HT-29 (cell line): Measurements from ENCODE around the gene DIPK1A. TPM values are rescaled to one million over a fixed set of nuclear protein-coding genes. Genes with fewer than 3 reads are reported as not detected.

Experiments
- DNase-seq: peaks from one replicate; pipeline ENCODE4 v3.0.0-alpha.2; 2015; ENCODE audit warnings: low spot score
- total RNA-seq: library from RNA; depleted of rRNA; stranded (reverse); fragments of >200 nt; shearing (Covaris generic); gene quantifications from 2 replicates; pipeline ENCODE4 v1.2.3, GENCODE V29; 2014; rRNA removed

Gene DIPK1A
- total RNA-seq, result 0.38 and 0.97 TPM in 2 replicates

- peak; percentile 59 for DNase-seq
Observed at GRCh38 chr1:92961131-92961895, at the start of gene DIPK1A. Gene DIPK1A (minus strand): TSS chr1:92961462. CDS start chr1:92961429, 33 bp downstream.

- peak; percentile 23 for DNase-seq
Observed at GRCh38 chr1:93007941-93008577, 46.8 kb upstream of the DIPK1A start.

- DNase-seq, result no peak
Observed at GRCh38 chr1:93005252-93005598, 44.0 kb upstream of the DIPK1A start.

DNA sequence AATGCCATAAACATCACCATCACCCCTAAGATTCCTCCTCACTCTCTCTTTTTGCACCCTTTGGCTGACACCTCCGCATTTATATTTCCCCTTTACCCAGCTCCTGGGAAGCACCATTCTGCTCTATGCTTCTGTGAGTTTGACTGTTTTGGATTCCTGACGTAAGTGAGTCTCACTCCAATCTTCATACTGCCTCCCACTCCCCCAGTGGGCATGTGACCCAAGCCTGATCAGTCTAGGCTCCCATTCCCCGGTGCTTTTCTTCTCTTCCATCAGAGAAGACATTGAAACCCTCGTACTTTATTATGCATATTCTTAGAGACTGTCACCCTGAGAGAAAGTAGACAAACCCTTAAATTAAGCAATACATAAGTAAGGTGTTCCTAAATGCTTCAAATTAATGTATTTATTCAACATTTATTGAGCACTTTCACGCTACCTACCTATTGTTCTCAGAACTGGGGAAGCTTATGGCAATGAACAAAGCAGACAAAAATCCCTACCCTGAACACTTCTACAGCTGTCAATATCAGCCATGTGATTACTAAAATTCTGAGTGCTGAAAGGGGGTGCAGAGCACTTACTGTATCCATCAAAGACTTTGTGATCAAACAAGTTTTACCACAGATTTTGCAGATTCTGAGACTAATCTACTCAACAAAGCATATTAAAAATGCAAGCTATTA, 43.4 kb upstream of the DIPK1A start:
- DNase-seq, result no peak

- no peak for DNase-seq
Observed at GRCh38 chr1:93003981-93004380, 42.7 kb upstream of the DIPK1A start.

- no peak for DNase-seq
Observed at GRCh38 chr1:93002781-93003180, 41.5 kb upstream of the DIPK1A start.

DNA sequence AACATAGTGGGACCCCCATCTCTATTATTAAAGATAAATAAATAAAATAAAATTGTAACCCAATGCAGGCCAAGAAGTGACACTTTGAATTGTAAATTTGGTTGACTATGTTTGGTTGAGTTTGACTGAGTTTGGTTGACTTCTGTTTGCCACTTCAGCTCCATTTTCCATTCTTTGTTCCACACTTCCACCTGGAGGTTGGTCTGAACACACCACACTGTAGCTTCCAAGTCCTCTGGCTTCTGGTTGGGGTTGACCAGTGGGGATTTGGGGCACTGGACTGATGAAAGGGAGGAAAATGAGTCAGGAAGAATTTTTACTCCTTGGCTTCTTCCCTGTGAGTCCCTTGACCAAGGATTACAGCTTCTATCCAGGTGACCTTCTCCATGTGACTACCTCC, 40.6 kb upstream of the DIPK1A start:
- no peak for DNase-seq

DNA sequence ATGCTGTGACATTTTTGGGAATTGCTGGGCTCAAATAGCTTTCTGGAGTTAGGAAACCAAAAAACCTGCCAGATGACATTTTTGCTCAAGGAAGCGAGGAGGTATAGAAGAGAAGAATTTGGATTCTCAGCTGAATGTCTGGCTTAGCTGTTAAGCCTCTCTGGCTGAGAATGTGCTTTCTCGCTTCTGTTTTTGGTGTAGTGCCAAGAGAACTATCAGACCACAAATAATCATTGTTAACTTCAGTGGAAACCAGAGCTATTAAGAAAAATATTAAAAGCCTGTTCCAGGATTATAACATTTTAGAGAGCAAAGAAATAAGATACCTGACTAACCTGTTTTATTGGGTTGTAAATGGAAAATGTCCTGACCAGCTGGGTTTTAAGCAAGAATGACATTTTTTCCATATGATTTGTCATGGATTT, 39.5 kb upstream of the DIPK1A start:
- DNase-seq, result no peak

DNA sequence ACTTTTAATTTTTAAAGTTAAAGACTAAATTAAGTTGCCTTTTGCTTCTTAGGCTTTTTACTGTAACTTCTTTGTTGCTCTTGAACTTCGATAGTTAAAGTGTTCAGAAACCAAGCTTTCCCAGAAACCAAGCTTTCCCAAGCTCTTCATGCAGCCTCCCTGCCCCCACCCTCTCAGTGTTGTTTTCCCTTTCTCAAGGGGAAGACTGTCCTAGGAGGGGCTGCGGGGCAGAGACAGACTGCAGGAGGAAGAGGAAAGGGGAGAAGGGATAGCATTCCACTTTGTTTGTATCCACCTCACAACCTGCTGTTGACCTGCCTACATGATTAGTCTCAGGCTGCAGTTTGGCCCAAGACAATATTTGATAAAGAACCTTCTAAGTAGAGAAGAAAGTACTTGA, 39.0 kb upstream of the DIPK1A start:
- DNase-seq, result no peak

- DNase-seq, result no peak
Observed at GRCh38 chr1:92998821-92999220, 37.6 kb upstream of the DIPK1A start.

DNA sequence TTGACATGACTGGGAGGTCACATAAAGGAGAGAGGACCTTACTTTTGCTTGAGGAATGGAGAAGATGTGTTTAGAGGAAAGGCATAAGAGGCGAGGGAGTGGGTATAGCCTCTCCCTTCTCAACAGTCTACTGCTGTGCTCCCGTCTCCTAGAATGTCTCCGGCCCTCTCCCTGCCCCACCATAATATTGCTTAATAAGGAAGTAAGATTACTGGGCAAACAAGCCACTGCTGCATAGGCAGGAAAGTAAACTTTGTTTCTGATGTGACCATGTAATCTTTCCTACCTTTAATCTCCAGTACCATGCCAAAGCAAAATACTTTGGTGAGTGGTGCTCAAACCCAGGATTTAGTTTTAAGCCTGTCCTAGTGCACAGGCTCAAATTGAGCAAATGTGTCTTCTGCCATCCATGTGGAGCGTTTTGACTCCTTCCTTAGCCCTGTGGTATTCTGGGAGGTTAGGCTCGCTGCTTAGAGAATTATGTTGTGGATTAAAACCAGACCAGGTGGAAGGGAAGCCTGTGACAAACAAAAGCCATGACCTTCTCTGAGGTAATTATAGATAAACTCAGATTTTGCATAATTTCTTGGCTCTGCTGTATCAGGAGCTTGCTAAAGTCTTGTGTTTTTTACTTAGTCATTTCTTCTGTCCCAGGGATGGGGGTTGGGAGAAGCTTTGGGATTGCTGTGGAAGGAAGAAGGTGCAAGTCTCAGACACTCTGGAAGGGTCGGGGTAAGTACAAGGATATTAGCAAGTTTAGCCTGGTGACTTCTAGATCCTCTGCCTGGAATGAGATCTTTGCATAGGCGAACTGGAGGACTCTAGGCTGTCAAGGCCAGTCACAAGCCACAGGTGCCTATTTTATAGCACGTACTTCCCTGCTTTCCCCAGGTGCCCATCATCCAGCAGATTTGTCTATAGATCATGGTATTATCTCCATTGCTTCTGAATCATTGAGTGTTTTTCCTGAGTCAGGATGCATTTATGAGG, 34.5 kb upstream of the DIPK1A start:
- DNase-seq, result peak; percentile 21

DNA sequence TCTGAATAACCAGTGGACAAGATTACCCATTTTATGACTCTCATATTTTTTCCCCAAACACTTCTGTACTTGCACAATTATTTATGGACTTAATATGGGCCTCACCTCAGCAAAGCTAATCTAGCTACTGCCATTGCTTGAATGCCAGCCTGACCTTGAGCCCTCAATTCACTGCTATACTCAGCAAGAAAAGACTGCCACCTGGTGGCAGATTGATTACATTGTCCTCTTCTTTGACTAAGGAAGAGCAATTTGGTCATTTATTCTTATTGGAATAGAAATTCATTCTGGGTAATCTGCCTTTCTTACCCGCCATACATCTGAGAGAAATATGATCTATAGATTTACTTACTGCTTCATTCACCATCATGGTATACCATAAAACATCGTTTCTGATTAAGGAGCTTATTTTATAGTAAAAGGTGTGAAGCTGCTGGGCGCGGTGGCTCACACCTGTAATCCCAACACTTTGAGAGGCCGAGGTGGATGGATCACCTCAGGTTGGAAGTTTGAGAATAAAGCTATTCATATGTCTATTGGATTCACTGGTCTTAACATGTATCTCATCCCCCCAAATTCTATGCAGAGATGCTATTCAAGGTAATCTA, 32.9 kb upstream of the DIPK1A start:
- peak; percentile 83 for DNase-seq

GRCh38 chr1:92993581-92993980, 32.3 kb upstream of the DIPK1A start:
- DNase-seq, result no peak

GRCh38 chr1:92992877-92993276, 31.6 kb upstream of the DIPK1A start:
- DNase-seq, result no peak

GRCh38 chr1:92992054-92992453, 30.8 kb upstream of the DIPK1A start:
- no peak for DNase-seq

DNA sequence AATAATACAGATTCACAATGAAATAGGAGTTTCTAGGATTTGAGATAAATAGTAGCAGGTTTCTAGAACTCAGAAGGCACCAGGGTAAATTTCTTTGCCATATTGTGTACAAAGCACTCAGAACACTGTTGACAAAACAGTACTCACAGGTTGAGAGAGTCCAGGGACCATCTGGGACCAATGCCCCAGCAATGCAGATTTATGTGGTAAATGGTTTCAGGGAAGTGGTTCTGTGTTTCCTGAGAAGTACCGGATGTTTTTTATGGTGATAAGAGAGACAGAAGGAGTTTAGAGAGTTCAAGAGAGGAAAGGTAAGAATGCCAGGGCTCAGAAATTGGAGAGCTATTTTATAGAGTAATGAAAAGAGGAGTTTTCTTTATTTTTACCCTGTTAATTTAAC, 29.6 kb upstream of the DIPK1A start:
- DNase-seq, result no peak

DNA sequence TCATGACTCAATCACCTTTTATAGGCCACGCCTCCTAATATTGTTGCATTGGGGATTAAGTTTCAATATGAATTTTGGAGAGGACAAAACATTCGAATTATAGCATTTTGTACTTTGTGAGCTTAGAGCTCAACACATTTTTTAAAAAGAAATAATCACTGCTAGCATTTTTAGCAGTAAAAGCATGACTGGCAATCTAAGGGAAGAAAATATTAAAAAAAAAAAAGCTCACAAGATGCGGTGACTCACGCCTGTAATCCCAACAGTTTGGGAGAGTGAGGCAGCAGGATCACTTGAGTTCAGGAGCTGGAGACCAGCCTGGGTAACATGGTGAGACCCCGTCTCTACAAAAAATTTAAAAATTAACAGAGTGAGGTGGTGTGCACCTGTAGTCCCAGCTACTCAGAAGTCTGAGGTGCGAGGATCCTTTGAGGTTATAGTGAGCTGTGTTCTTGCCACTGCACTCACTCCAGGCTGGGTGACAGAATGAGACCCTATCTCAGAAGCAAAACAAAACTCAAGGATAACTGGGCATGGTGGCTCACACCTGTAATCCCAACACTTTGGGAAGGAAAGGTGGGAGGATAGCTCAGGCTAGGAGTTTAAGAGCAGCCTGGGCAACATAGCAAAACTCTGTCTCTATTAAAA, 28.8 kb upstream of the DIPK1A start:
- no peak for DNase-seq

DNA sequence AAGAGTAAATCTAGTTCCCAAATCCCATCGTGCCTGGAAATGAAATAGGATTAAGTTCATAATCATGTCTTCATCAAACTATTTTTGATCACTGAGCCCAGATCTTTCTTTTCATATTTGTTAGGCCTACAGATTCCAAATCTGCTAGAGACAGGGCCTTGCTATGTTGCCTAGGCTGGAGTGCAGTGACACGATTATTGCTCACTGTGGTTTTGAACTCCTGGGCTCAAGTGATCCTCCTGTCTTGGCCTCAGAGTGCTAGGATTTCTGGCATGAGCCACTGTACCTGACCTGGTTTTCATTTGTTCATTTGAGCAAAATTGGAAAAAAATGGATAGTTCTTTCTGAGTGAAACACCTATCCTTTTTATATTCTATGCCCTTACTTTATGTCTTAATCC, 28.0 kb upstream of the DIPK1A start:
- DNase-seq, result no peak

DNA sequence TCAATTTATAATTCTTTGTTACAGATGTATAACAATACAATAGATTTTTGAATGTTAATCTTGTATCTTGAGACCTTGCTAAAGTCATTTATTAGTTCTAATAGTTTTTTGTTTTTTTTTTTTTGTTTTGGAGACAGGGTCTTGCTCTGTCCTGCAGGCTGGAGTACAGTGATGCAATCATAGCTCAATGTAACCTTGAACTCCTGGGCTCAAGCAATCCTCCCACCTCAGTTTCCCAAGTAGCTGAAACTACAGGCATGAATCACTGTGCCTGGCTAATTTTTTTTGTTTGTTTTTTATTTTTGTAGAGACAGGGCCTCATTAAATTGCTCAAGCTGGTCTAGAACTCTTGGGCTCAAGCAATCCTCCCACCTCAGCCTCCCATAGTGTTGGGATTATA, 26.2 kb upstream of the DIPK1A start:
- no peak for DNase-seq

GRCh38 chr1:92985101-92985500, 23.8 kb upstream of the DIPK1A start:
- no peak for DNase-seq
